ENCODE results near the gene RELN.

- TF ChIP-seq CTCF (IDR thresholded peaks at IDR 0.05; ENCODE audit: low read depth, low read length) (no peak), POLR2A (IDR thresholded peaks at IDR 0.05; ENCODE audit: extremely low read depth, insufficient read length) (no peak), MAX (IDR thresholded peaks at IDR 0.05; ENCODE audit: low read depth, low read length) (no peak)
Measured at GRCh38 chr7:103784646-103785286, 204.7 kb downstream of the RELN start.
